NB4 (cell line): ENCODE measurements around the gene ARHGAP18.

Experiments
- CTCF ChIP-seq: IDR thresholded peaks from one replicate; pipeline ENCODE4 v1.5.1; 2012; ENCODE audit warnings: low read depth, low read length
- MYC ChIP-seq: IDR thresholded peaks from 2 replicates; pipeline ENCODE4 v1.6.1; 2011; ENCODE audit warnings: low read depth, low read length
- POLR2A ChIP-seq: IDR thresholded peaks from 2 replicates; pipeline ENCODE4 v1.6.1; 2011; ENCODE audit warnings: mild to moderate bottlenecking; ENCODE audit not compliant: insufficient read length; ENCODE audit errors: extremely low read depth
- TF ChIP-seq, protein P1 (sequence below): IDR thresholded peaks from 2 replicates; pipeline ENCODE4 v1.6.1; 2011; ENCODE audit warnings: low read depth, low read length

- TF ChIP-seq CTCF: no peak
- no peak for TF ChIP-seq POLR2A
- TF ChIP-seq MYC: no peak
- TF ChIP-seq, protein P1, sequence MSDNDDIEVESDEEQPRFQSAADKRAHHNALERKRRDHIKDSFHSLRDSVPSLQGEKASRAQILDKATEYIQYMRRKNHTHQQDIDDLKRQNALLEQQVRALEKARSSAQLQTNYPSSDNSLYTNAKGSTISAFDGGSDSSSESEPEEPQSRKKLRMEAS: no peak
These were observed 50.8 kb downstream of the ARHGAP18 start for GRCh38 chr6:129659167-129659566.
